ENCODE measurements around the gene GNE.
"Not testable (repeated sequence)": the region's sequence is repeated elsewhere in the genome, so short reads cannot be mapped to it uniquely, and the experiment has no call there.

GNE gene

DNA sequence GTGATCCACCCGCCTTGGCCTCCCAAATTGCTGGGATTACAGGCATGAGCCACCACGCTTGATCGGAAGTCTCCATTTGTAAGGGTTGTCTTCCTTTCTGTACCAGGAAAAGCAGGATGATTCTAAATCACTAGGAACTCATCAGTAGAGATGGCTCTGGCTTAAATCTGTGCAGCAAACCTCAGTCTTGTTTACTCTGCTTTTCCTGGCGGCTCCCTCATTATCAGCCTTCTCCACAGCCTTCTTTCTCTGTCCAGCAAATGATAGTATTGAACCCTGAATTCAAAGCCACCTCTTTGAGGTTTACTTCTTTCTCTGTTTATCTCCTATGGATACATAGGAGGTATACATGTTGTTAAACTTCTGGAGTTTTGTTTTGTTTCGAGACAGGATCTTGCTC, 43.0 kb upstream of the GNE start:
- H3K4me1 ChIP-seq (ENCODE audit: control insufficient read depth, low read length), result no peaks in the 10 kb centered on the region
- TF ChIP-seq, protein P1, sequence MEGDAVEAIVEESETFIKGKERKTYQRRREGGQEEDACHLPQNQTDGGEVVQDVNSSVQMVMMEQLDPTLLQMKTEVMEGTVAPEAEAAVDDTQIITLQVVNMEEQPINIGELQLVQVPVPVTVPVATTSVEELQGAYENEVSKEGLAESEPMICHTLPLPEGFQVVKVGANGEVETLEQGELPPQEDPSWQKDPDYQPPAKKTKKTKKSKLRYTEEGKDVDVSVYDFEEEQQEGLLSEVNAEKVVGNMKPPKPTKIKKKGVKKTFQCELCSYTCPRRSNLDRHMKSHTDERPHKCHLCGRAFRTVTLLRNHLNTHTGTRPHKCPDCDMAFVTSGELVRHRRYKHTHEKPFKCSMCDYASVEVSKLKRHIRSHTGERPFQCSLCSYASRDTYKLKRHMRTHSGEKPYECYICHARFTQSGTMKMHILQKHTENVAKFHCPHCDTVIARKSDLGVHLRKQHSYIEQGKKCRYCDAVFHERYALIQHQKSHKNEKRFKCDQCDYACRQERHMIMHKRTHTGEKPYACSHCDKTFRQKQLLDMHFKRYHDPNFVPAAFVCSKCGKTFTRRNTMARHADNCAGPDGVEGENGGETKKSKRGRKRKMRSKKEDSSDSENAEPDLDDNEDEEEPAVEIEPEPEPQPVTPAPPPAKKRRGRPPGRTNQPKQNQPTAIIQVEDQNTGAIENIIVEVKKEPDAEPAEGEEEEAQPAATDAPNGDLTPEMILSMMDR (IDR thresholded peaks at IDR 0.05; ENCODE audit: low read depth, low read length, poor library complexity, severe bottlenecking), result no peak
- no peak for TF ChIP-seq EZH2phosphoT487 (IDR thresholded peaks at IDR 0.05; ENCODE audit: borderline replicate concordance, low read length)
- no peak overlapping the region for H3K4me2 ChIP-seq (ENCODE audit: low read length)
- H3K9me3 ChIP-seq (ENCODE audit: control insufficient read depth, insufficient read depth, low read length), result no peaks in the 10 kb centered on the region
- no peak overlapping the region for H3K27ac ChIP-seq (ENCODE audit: low read depth, low read length)
- no peak overlapping the region for H3K4me3 ChIP-seq (ENCODE audit: low read length)
- H3K36me3 ChIP-seq (ENCODE audit: control insufficient read depth, low read length), result no peaks in the 10 kb centered on the region
- no peaks in the 10 kb centered on the region for H4K20me1 ChIP-seq (ENCODE audit: control insufficient read depth, insufficient read depth, low read depth, low read length)
- H3K79me2 ChIP-seq (ENCODE audit: control insufficient read depth, low read length), result no peaks in the 10 kb centered on the region
- H3F3A ChIP-seq (ENCODE audit: control insufficient read depth, insufficient read depth), result no peaks in the 10 kb centered on the region
- H3K9me2 ChIP-seq (replicated peaks; ENCODE audit: control insufficient read depth, low read length), result no peaks in the 10 kb centered on the region
- no peaks in the 10 kb centered on the region for H3K27me3 ChIP-seq (ENCODE audit: control insufficient read depth, low read length)

DNA sequence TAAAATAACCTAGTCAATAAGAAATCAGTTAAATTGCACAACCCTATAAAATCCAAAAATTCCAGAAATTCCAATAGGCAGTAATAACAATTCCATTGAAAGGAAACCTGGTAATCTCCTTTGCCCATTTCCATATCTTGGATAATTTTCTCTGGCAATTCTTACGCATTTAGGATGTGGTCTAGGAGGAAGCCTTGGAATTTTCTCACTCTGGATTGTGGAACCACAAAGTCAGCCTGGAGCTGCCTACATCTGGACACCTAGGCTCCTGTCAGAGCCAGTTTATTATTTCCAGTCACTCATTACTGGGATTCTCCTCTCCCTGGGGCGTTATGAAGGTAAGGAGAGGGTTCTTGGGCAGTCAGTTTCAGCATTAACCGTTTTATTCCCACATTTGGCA, 40.3 kb upstream of the GNE start:
- Histone ChIP-seq H3K27ac (ENCODE audit: low read depth, low read length) (no peak overlapping the region), H3K79me2 (ENCODE audit: control insufficient read depth, low read length) (no peaks in the 10 kb centered on the region), H4K20me1 (ENCODE audit: control insufficient read depth, insufficient read depth, low read depth, low read length) (no peaks in the 10 kb centered on the region), H3K4me2 (ENCODE audit: low read length) (no peak overlapping the region), H3K4me1 (ENCODE audit: control insufficient read depth, low read length) (no peaks in the 10 kb centered on the region), H3K4me3 (ENCODE audit: low read length) (no peak overlapping the region), H3K36me3 (ENCODE audit: control insufficient read depth, low read length) (no peaks in the 10 kb centered on the region), H3F3A (ENCODE audit: control insufficient read depth, insufficient read depth) (no peaks in the 10 kb centered on the region), H3K27me3 (ENCODE audit: control insufficient read depth, low read length) (no peaks in the 10 kb centered on the region), H3K9me2 (replicated peaks; ENCODE audit: control insufficient read depth, low read length) (no peaks in the 10 kb centered on the region), H3K9me3 (ENCODE audit: control insufficient read depth, insufficient read depth, low read length) (no peaks in the 10 kb centered on the region)
- TF ChIP-seq EZH2phosphoT487 (IDR thresholded peaks at IDR 0.05; ENCODE audit: borderline replicate concordance, low read length), result no peak
- TF ChIP-seq, protein P1 (IDR thresholded peaks at IDR 0.05; ENCODE audit: low read depth, low read length, poor library complexity, severe bottlenecking), result no peak

- H3K9me3 ChIP-seq (ENCODE audit: control insufficient read depth, insufficient read depth, low read length), result no peaks in the 10 kb centered on the region
- no peaks in the 10 kb centered on the region for H3K9me2 ChIP-seq (replicated peaks; ENCODE audit: control insufficient read depth, low read length)
- no peak overlapping the region for H3K4me3 ChIP-seq (ENCODE audit: low read length)
- no peaks in the 10 kb centered on the region for H3K79me2 ChIP-seq (ENCODE audit: control insufficient read depth, low read length)
- no peaks in the 10 kb centered on the region for H4K20me1 ChIP-seq (ENCODE audit: control insufficient read depth, insufficient read depth, low read depth, low read length)
- H3K4me1 ChIP-seq (ENCODE audit: control insufficient read depth, low read length), result no peaks in the 10 kb centered on the region
- no peak overlapping the region for H3K27ac ChIP-seq (ENCODE audit: low read depth, low read length)
- no peak overlapping the region for H3K4me2 ChIP-seq (ENCODE audit: low read length)
- TF ChIP-seq, protein P1 (IDR thresholded peaks at IDR 0.05; ENCODE audit: low read depth, low read length, poor library complexity, severe bottlenecking), result no peak
- TF ChIP-seq EZH2phosphoT487 (IDR thresholded peaks at IDR 0.05; ENCODE audit: borderline replicate concordance, low read length), result no peak
- no peaks in the 10 kb centered on the region for H3F3A ChIP-seq (ENCODE audit: control insufficient read depth, insufficient read depth)
- no peaks in the 10 kb centered on the region for H3K36me3 ChIP-seq (ENCODE audit: control insufficient read depth, low read length)
- no peaks in the 10 kb centered on the region for H3K27me3 ChIP-seq (ENCODE audit: control insufficient read depth, low read length)
These were observed 39.5 kb upstream of the GNE start for GRCh38 chr9:36297798-36298197.

- not testable (repeated sequence) for H3F3A ChIP-seq (ENCODE audit: control insufficient read depth, insufficient read depth); H3K4me1 ChIP-seq (ENCODE audit: control insufficient read depth, low read length); H3K27ac ChIP-seq (ENCODE audit: low read depth, low read length)
These were observed 36.7 kb upstream of the GNE start for GRCh38 chr9:36294996-36295395.

More at GRCh38 chr9:36294996-36295395, 36.7 kb upstream of the GNE start:
- not testable (repeated sequence) for H3K4me3 ChIP-seq (ENCODE audit: low read length); H3K4me2 ChIP-seq (ENCODE audit: low read length); H3K9me2 ChIP-seq (replicated peaks; ENCODE audit: control insufficient read depth, low read length); H3K36me3 ChIP-seq (ENCODE audit: control insufficient read depth, low read length); H4K20me1 ChIP-seq (ENCODE audit: control insufficient read depth, insufficient read depth, low read depth, low read length); H3K27me3 ChIP-seq (ENCODE audit: control insufficient read depth, low read length); H3K9me3 ChIP-seq (ENCODE audit: control insufficient read depth, insufficient read depth, low read length); H3K79me2 ChIP-seq (ENCODE audit: control insufficient read depth, low read length)

Measured in DOHH2 (cell line).